Right lobe of liver (tissue), 6 donors: ENCODE data around the gene CLIC6. TPM values are rescaled to one million over a fixed set of nuclear protein-coding genes. Genes with fewer than 3 reads are reported as not detected.
A peak's percentile ranks its signal among the peaks of the same experiment; 100 is the strongest.
"Not testable (repeated sequence)": the region's sequence is repeated elsewhere in the genome, so short reads cannot be mapped to it uniquely, and the experiment has no call there.

ENCODE experiments used
- ATAC-seq, 4 donors: fragments of 200-7000 bp; cut with Tn5 transposase; one replicate each; pipeline ENCODE4 v1.9.1; 2020; ENCODE audit warnings: mild to moderate bottlenecking in 4 of 4, moderate library complexity in 4 of 4
- DNase-seq, 3 donors: peaks; one replicate each; pipeline ENCODE4 v3.0.0-alpha.2; 2020
- H3K27ac ChIP-seq, 3 donors: fragments of 200-600 bp; one replicate each; pipeline ENCODE4 v1.8.0; 2022
- H3K27me3 ChIP-seq, 2 donors: fragments of 200-600 bp; one replicate each; pipeline ENCODE4 v1.8.0; 2022
- H3K36me3 ChIP-seq, 4 donors: fragments of 200-600 bp; sonication (generic) in 1 of 4; one replicate each; pipeline versions ENCODE4 v1.5.1 to v1.8.0; 2017 to 2022; ENCODE audit warnings: control low read depth in 1 of 4
- H3K4me1 ChIP-seq, 4 donors: fragments of 200-600 bp; sonication (generic) in 1 of 4; one replicate each; pipeline versions ENCODE4 v1.5.1 to v1.8.0; 2017 to 2022; ENCODE audit warnings: control low read depth in 1 of 4
- H3K4me3 ChIP-seq, 3 donors: fragments of 200-600 bp; one replicate each; pipeline ENCODE4 v1.8.0; 2022
- H3K9me3 ChIP-seq, 4 donors: fragments of 200-600 bp; sonication (generic) in 1 of 4; one replicate each; pipeline versions ENCODE4 v1.5.1 to v1.8.0; 2017 to 2022; ENCODE audit warnings: control low read depth in 1 of 4
- CTCF ChIP-seq, 4 donors: fragments of 200-600 bp in 3 of 4; fragments of 450-650 bp in 1 of 4; IDR thresholded peaks; one replicate each; pipeline versions ENCODE4 v1.5.1 to v1.8.0; 2016 to 2022; ENCODE audit warnings: antibody characterized with exemption in 4 of 4, mild to moderate bottlenecking in 2 of 4
- POLR2A ChIP-seq: fragments of 450-650 bp; IDR thresholded peaks from one replicate; pipeline ENCODE4 v1.6.1; 2017; ENCODE audit warnings: antibody characterized with exemption, mild to moderate bottlenecking
- WGBS: methylation state at CpG from one replicate; pipeline ENCODE4 v1.1.6; 2018; ENCODE audit warnings: low coverage, low lambda C conversion rate; ENCODE audit not compliant: insufficient coverage; ENCODE audit errors: missing lambda C conversion rate; 5-methylcytosine and 5-hydroxymethylcytosine counted together
- intact Hi-C, 2 donors: fragments of 100-400 bp; cut with DNase I; formaldehyde crosslinking; loops; one replicate each; pipeline versions ENCODE4 v1.11.2 to v1.14.1; 2022
- total RNA-seq, 6 experiments: library from RNA; depleted of rRNA in 2 of 6; stranded (reverse); fragments of >200 nt in 2 of 6; fragmentation: NEBNext Ultra II Directional in 3 of 6; extraction: Animal tissue kit (Norgen Biotek cat#: 25700) in 3 of 6; gene quantifications; one replicate each; pipeline versions ENCODE4 v1.1.0 to v1.2.4, GENCODE V29; 2016 to 2023
- donor health status: DM: no; HTN: yes; CAD: no.
- donor health status: DM: no; HTN: no; CAD: no.
- donor health status: DM: no; HTN: no; CAD: no.
- donor health status: DM: no; HTN: yes; CAD: no.
- donor health status: DM: no; HTN: yes; CAD: no.

Gene CLIC6
- total RNA-seq, 6 experiments from 2014 or later: 0.25 to 0.63 (median 0.43) TPM

GRCh38 chr21:34661848-34662247 lies 6.9 kb upstream of the CLIC6 start:
- ATAC-seq (no peak), DNase-seq (no peak)
- TF ChIP-seq CTCF (IDR thresholded peaks at IDR 0.05) (no peak), POLR2A (no peak)
- intact Hi-C loops: no loop called here
- H3K4me3 ChIP-seq: no peak overlapping the region
- H3K27me3 ChIP-seq: no peaks in the 10 kb centered on the region
- H3K27ac ChIP-seq: no peak overlapping the region
- H3K9me3 ChIP-seq: peaks cover 0 to 7% (median 0%) of the 10 kb centered on the region in 4 donors
- no peaks in the 10 kb centered on the region for H3K4me1 ChIP-seq
- no peaks in the 10 kb centered on the region for H3K36me3 ChIP-seq

GRCh38 chr21:34667761-34668160 lies 1.0 kb upstream of the CLIC6 start:
- Histone ChIP-seq H3K4me1 (peaks cover 0 to 8% (median 0%) of the 10 kb centered on the region in 4 donors), H3K27ac (no peak overlapping the region), H3K9me3 (no peaks in the 10 kb centered on the region), H3K36me3 (no peaks in the 10 kb centered on the region), H3K4me3 (no peak overlapping the region), H3K27me3 (peaks cover 0 to 12% of the 10 kb centered on the region in 2 donors)
- DNase-seq: no peak
- intact Hi-C loops: no loop called here
- no peak for TF ChIP-seq CTCF (IDR thresholded peaks at IDR 0.05)
- TF ChIP-seq POLR2A: no peak
- WGBS: 59% methylated on average over 3 of the region's 3 CpGs
- ATAC-seq: no peak

GRCh38 chr21:34669149-34669879 lies 520 bp downstream of the CLIC6 start:
- TF ChIP-seq CTCF (IDR thresholded peaks at IDR 0.05) (no peak), POLR2A (no peak)
- intact Hi-C loops: no loop called here
- Histone ChIP-seq H3K4me1 (peaks cover 0 to 8% (median 0%) of the 10 kb centered on the region in 4 donors), H3K27ac (no peak overlapping the region), H3K27me3 (peaks cover 0 to 17% of the 10 kb centered on the region in 2 donors), H3K36me3 (no peaks in the 10 kb centered on the region), H3K4me3 (peak overlapping the region in 1 of 3 donors; percentile 27), H3K9me3 (no peaks in the 10 kb centered on the region)
- DNase-seq (no peak), ATAC-seq (peak in 2 of 4 donors; percentile 28 to 42)
- WGBS: 4% methylated on average over 34 of the region's 74 CpGs

- H3K36me3 ChIP-seq, intact Hi-C loops, H3K27ac ChIP-seq, ATAC-seq, H3K4me1 ChIP-seq, H3K9me3 ChIP-seq, DNase-seq: not testable (repeated sequence)
- peak overlapping the region in 1 of 3 donors; percentile 27 for H3K4me3 ChIP-seq
- under 1% methylated on average over 25 of the region's 46 CpGs for WGBS
- peaks cover 0 to 17% of the 10 kb centered on the region in 2 donors for H3K27me3 ChIP-seq
Measured at GRCh38 chr21:34669880-34670219, 1.1 kb downstream of the CLIC6 start.

- peak in 2 of 4 donors; percentile 23 to 27 for ATAC-seq
Measured at GRCh38 chr21:34670220-34670961, 1.6 kb downstream of the CLIC6 start.

More at GRCh38 chr21:34670220-34670961, 1.6 kb downstream of the CLIC6 start:
- no peak overlapping the region for H3K27ac ChIP-seq
- DNase-seq: no peak
- peak overlapping the region in 1 of 3 donors; percentile 27 for H3K4me3 ChIP-seq
- intact Hi-C loops: no loop called here
- WGBS: 6% methylated on average over 21 of the region's 70 CpGs
- peaks cover 0 to 8% (median 0%) of the 10 kb centered on the region in 4 donors for H3K4me1 ChIP-seq
- H3K27me3 ChIP-seq: peaks cover 0 to 17% of the 10 kb centered on the region in 2 donors
- no peak for TF ChIP-seq POLR2A
- TF ChIP-seq CTCF (IDR thresholded peaks at IDR 0.05): no peak
- no peaks in the 10 kb centered on the region for H3K9me3 ChIP-seq
- no peaks in the 10 kb centered on the region for H3K36me3 ChIP-seq
